Ovary (tissue), 3 donors: ENCODE data around the gene GRID1.

Source experiments
- EP300 ChIP-seq: sonication (generic); formaldehyde crosslinking; IDR thresholded peaks from one replicate; pipeline ENCODE4 v1.6.1; 2017; ENCODE audit warnings: antibody characterized with exemption
- POLR2A ChIP-seq: fragments of 450-650 bp; IDR thresholded peaks from one replicate; pipeline ENCODE4 v1.6.1; 2017; ENCODE audit warnings: antibody characterized with exemption, mild to moderate bottlenecking, moderate library complexity
- TF ChIP-seq, protein P1 (sequence below), 3 donors: fragments of 450-650 bp in 2 of 3; fragments of 200-600 bp in 1 of 3; IDR thresholded peaks; one replicate each; pipeline versions ENCODE4 v1.5.1 to v1.8.0; 2016 to 2022; ENCODE audit warnings: antibody characterized with exemption in 3 of 3, mild to moderate bottlenecking in 1 of 3
- donor health status: DM: no; HTN: no; CAD: no.

GRCh38 chr10:86252079-86252478 is 114.5 kb downstream of the GRID1 start:
- TF ChIP-seq EP300 (no peak), POLR2A (no peak)
- TF ChIP-seq, protein P1, sequence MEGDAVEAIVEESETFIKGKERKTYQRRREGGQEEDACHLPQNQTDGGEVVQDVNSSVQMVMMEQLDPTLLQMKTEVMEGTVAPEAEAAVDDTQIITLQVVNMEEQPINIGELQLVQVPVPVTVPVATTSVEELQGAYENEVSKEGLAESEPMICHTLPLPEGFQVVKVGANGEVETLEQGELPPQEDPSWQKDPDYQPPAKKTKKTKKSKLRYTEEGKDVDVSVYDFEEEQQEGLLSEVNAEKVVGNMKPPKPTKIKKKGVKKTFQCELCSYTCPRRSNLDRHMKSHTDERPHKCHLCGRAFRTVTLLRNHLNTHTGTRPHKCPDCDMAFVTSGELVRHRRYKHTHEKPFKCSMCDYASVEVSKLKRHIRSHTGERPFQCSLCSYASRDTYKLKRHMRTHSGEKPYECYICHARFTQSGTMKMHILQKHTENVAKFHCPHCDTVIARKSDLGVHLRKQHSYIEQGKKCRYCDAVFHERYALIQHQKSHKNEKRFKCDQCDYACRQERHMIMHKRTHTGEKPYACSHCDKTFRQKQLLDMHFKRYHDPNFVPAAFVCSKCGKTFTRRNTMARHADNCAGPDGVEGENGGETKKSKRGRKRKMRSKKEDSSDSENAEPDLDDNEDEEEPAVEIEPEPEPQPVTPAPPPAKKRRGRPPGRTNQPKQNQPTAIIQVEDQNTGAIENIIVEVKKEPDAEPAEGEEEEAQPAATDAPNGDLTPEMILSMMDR (IDR thresholded peaks at IDR 0.05), result no peak
